HepG2 (cell line): ENCODE measurements around the gene SYT7. TPM values are rescaled to one million over a fixed set of nuclear protein-coding genes. Genes with fewer than 3 reads are reported as not detected.

Experiments
- ATAC-seq: fragments of 200-7000 bp; cut with Tn5 transposase; 3 replicates; pipeline ENCODE4 v1.9.1; 2020; ENCODE audit warnings: mild to moderate bottlenecking, moderate library complexity
- BruUV-seq: library from RNA; stranded (reverse); fragments of 400-500 nt; replicated peaks from 2 replicates; lab custom pipeline; 2021; lab: Mats Ljungman, UMichigan
- CTCF ChIA-PET: fragments of 300-600 bp; formaldehyde crosslinking; extraction: SDS; loops from one replicate; lab custom pipeline; 2021; ENCODE audit warnings: low total read pairs, inconsistent platforms, low intra/inter-chr PET ratio; lab: Yijun Ruan, JAX
- POLR2A ChIA-PET: fragments of 350-600 bp; sonication (Branson Sonifier 250); formaldehyde crosslinking; loops from one replicate; lab custom pipeline; 2020; ENCODE audit warnings: antibody characterized with exemption, inconsistent platforms; lab: Yijun Ruan, JAX
- DNase-seq: peaks from one replicate; pipeline ENCODE4 v3.0.0-alpha.2; 2015; ENCODE audit warnings: low spot score
- FAIRE-seq: peaks from 3 replicates; lab custom pipeline; 2011; peaks lifted over from hg19 to GRCh38; lab: Jason Lieb, UNC
- H2AFZ ChIP-seq: one replicate; pipeline ENCODE4 v1.6.1; 2011; ENCODE audit warnings: low read length, inconsistent platforms
- H3K27ac ChIP-seq: fragments of 300-600 bp; 3 replicates; pipeline ENCODE4 v1.8.0; 2011; ENCODE audit warnings: mixed run types, mild to moderate bottlenecking, mixed read lengths, low read length, inconsistent platforms; ENCODE audit not compliant: insufficient read depth; ENCODE audit errors: extremely low read length
- H3K27me3 ChIP-seq, 2 experiments: fragments of 200-600 bp in 1 of 2; 2 replicates in 1 of 2; 3 replicates in 1 of 2; pipeline versions ENCODE4 v1.6.0 to v1.8.0; 2011; ENCODE audit warnings: low read length in 2 of 2, mild to moderate bottlenecking in 2 of 2, moderate library complexity in 2 of 2, inconsistent platforms in 1 of 2; ENCODE audit not compliant: insufficient read depth in 2 of 2, control insufficient read depth in 1 of 2
- H3K36me3 ChIP-seq, 2 experiments: fragments of 200-600 bp in 1 of 2; replicated peaks in 1 of 2; 2 replicates in 1 of 2; 3 replicates in 1 of 2; pipeline versions ENCODE4 v1.5.1 to v1.8.0; 2011; ENCODE audit warnings: low read length in 2 of 2, inconsistent platforms in 1 of 2; ENCODE audit not compliant: insufficient read depth in 2 of 2, control insufficient read depth in 1 of 2
- H3K4me1 ChIP-seq: 2 replicates; pipeline ENCODE4 v1.5.1; 2012; ENCODE audit warnings: low read length, inconsistent platforms; ENCODE audit not compliant: insufficient read depth
- H3K4me2 ChIP-seq: 2 replicates; pipeline ENCODE4 v1.6.0; 2011; ENCODE audit warnings: low read depth, low read length, inconsistent platforms
- H3K4me3 ChIP-seq, 3 experiments: fragments of 200-600 bp in 1 of 3; sonication (generic), shearing (Covaris generic) in 1 of 3; replicated peaks in 1 of 3; 2 replicates each; pipeline ENCODE4 v1.5.1; 2011 to 2016; ENCODE audit warnings: low read length in 3 of 3, inconsistent platforms in 2 of 3, low read depth in 2 of 3, mild to moderate bottlenecking in 2 of 3, control low read depth in 1 of 3, mixed read lengths in 1 of 3; ENCODE audit not compliant: insufficient read depth in 1 of 3
- H3K79me2 ChIP-seq: one replicate; pipeline ENCODE4 v1.6.1; 2011; ENCODE audit warnings: low read length, inconsistent platforms; ENCODE audit not compliant: insufficient read depth
- H3K9ac ChIP-seq: 2 replicates; pipeline ENCODE4 v1.6.0; 2011; ENCODE audit warnings: mild to moderate bottlenecking, low read depth, low read length, inconsistent platforms; ENCODE audit not compliant: insufficient read depth
- H3K9me3 ChIP-seq: 2 replicates; pipeline ENCODE4 v1.5.1; 2012; ENCODE audit warnings: mild to moderate bottlenecking, low read length
- H4K20me1 ChIP-seq: 2 replicates; pipeline ENCODE4 v1.6.0; 2011; ENCODE audit warnings: inconsistent platforms, mild to moderate bottlenecking, low read length, moderate library complexity; ENCODE audit not compliant: insufficient read depth
- ERF ChIP-seq: IDR thresholded peaks from 2 replicates; pipeline ENCODE4 v1.6.1; 2018; ENCODE audit warnings: missing biosample characterization, missing genetic modification reagents
- KAT8 ChIP-seq: IDR thresholded peaks from 2 replicates; pipeline ENCODE4 v1.6.1; 2016; ENCODE audit warnings: missing genetic modification reagents, missing compliant biosample characterization
- NCOA2 ChIP-seq: sonication (generic); formaldehyde crosslinking; IDR thresholded peaks from 2 replicates; pipeline ENCODE4 v1.8.0; 2022; ENCODE audit warnings: inconsistent platforms
- NFYC ChIP-seq: IDR thresholded peaks from 2 replicates; pipeline ENCODE4 v1.6.1; 2016; ENCODE audit warnings: missing genetic modification reagents, missing compliant biosample characterization
- RBFOX2 ChIP-seq: fragments of 200-400 bp; formaldehyde crosslinking; IDR thresholded peaks from 2 replicates; pipeline ENCODE4 v1.6.1; 2017; ENCODE audit warnings: low read depth, mild to moderate bottlenecking, low read length
- RXRA ChIP-seq: sonication (generic); formaldehyde crosslinking; IDR thresholded peaks from 2 replicates; pipeline ENCODE4 v1.5.1; 2020; ENCODE audit warnings: missing genetic modification reagents
- SSRP1 ChIP-seq: IDR thresholded peaks from 2 replicates; pipeline ENCODE4 v1.6.1; 2016; ENCODE audit warnings: control low read depth
- ZFY ChIP-seq: sonication (generic); formaldehyde crosslinking; IDR thresholded peaks from 2 replicates; pipeline ENCODE4 v1.4.0; 2020; ENCODE audit warnings: missing genetic modification reagents
- ZNF160 ChIP-seq: sonication (generic); formaldehyde crosslinking; IDR thresholded peaks from 2 replicates; pipeline ENCODE4 v1.8.0; 2022; ENCODE audit warnings: mild to moderate bottlenecking, inconsistent platforms, missing genetic modification reagents
- ZNF660 ChIP-seq: sonication (generic); formaldehyde crosslinking; IDR thresholded peaks from 2 replicates; pipeline ENCODE4 v1.5.1; 2020; ENCODE audit warnings: mild to moderate bottlenecking, low read depth, missing genetic modification reagents, borderline replicate concordance
- ZNF790 ChIP-seq: sonication (generic); formaldehyde crosslinking; IDR thresholded peaks from 2 replicates; pipeline ENCODE4 v1.8.0; 2022; ENCODE audit warnings: missing genetic modification reagents, mild to moderate bottlenecking, borderline replicate concordance
- WGBS: methylation state at CpG from one replicate; pipeline ENCODE4 v1.1.6; 2017; ENCODE audit warnings: low lambda C conversion rate; 5-methylcytosine and 5-hydroxymethylcytosine counted together
- in situ Hi-C: cut with HindIII; loops from 2 replicates; pipeline ENCODE4 v1.10.0; 2017; ENCODE audit warnings: low pct_unique_long_range_greater_than_20kb; ENCODE audit not compliant: extremely low pct_ligation_motif_present
- intact Hi-C: fragments of 100-400 bp; cut with micrococcal nuclease; formaldehyde crosslinking; loops from one replicate; pipeline ENCODE4 v1.10.0; 2022; ENCODE audit not compliant: unreplicated experiment
- polyA plus RNA-seq, 8 experiments: library from polyadenylated mRNA; depleted of rRNA in 3 of 8; stranded (reverse) in 7 of 8; unstranded in 1 of 8; fragments of >200 nt; fragmentation: Illumina TruSeq in 4 of 8; extraction: Trizol in 4 of 8; gene quantifications; 2 replicates each; pipeline versions ENCODE4 v1.2.1 to v1.2.3, GENCODE V29; 2011 to 2016; ENCODE audit warnings: low read depth in 4 of 8, missing spikeins in 1 of 8, mixed read lengths in 1 of 8; ENCODE audit not compliant: insufficient read depth in 1 of 8
- total RNA-seq, 5 experiments: library from RNA; depleted of rRNA; stranded (reverse); fragments of >200 nt; fragmentation: Illumina TruSeq; extraction: Trizol; gene quantifications; 2 replicates each; pipeline ENCODE4 v1.2.3, GENCODE V29; 2016; ENCODE audit warnings: low read depth in 1 of 5
- TF ChIP-seq, protein P1 (sequence below): sonication (generic); formaldehyde crosslinking; IDR thresholded peaks from 2 replicates; pipeline ENCODE4 v1.5.0; 2020; ENCODE audit warnings: mild to moderate bottlenecking, missing genetic modification reagents
- TF ChIP-seq, protein P2 (sequence below): IDR thresholded peaks from 2 replicates; pipeline ENCODE4 v1.6.1; 2016; ENCODE audit warnings: missing compliant biosample characterization, missing genetic modification reagents, borderline replicate concordance
- TF ChIP-seq, protein P3 (sequence below): conservative IDR thresholded peaks from 2 replicates; pipeline ENCODE4 v1.6.1; 2018; ENCODE audit warnings: missing genetic modification reagents
- TF ChIP-seq, protein P4 (sequence below): sonication (generic); formaldehyde crosslinking; IDR thresholded peaks from 2 replicates; pipeline ENCODE4 v1.8.1; 2023; ENCODE audit warnings: mild to moderate bottlenecking, missing genetic modification reagents

The SYT7 gene
- total and polyA plus RNA-seq, 2 of the 13 experiments (the other 11 are each of a cell fraction or from before 2014, with no cell fraction given) = 1.4 to 4.4 TPM

DNA sequence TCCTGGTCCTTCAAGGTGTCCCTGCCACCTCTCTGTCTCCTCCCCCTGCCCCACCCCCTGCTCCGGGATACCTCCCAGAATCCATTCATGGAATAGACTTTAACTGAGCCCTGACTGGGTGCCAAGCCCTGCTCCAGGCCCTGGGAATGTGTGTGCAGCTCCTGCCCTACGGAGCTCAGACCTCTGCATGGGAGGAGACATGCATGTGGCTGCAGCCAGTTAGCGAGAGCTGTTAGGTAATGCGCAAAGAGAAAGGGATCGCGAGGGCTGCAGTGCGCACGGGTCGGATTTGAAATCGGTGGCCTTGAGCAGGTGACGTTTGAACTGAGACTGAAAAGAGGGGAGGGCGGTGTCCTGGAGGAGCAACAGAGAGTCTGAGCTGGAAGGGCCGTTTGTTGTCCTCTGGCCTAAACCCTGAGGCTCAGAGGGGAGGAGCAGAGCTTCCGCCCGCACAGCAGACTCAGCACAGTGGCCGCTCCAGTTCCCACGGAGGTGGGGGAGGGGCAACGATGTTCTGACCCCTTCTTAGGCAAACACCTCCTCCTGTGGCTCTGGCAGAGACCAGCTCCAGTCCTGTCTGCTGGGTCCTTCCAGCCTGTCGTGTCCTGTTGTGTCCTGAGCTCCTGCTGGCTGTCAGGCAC lies 92.1 kb downstream of the SYT7 start:
- Histone ChIP-seq H3K36me3 (no peaks in the 10 kb centered on the region), H3K4me1 (peaks cover 56% of the 10 kb centered on the region), H3K4me3 (peak overlapping the region; percentile 39 to 63 (median 46)), H3K79me2 (no peaks in the 10 kb centered on the region), H2AFZ (peak overlapping the region; percentile 35), H3K9me3 (no peaks in the 10 kb centered on the region), H4K20me1 (no peaks in the 10 kb centered on the region), H3K9ac (peak overlapping the region; percentile 36), H3K27ac (peak overlapping the region; percentile 81), H3K27me3 (peaks cover 0 to 26% of the 10 kb centered on the region in 2 experiments), H3K4me2 (peak overlapping the region; percentile 88)
- POLR2A ChIA-PET = interaction anchor here (0.7 to 1.4 kb wide), 10 partner anchors 10 to 178 kb away, joined by 3 to 7 read pairs (median 3); partner anchors contain the start of genes CPSF7, SDHAF2 and TMEM216
- peak; percentile 89 for DNase-seq
- intact Hi-C loops (no loop called here), in situ Hi-C loops (no loop called here)
- CTCF ChIA-PET = no interaction called here
- WGBS = 1% methylated on average over 12 of the region's 19 CpGs
- peak; percentile 93 for FAIRE-seq
- BruUV-seq = no TSS peak
- peak; percentile 85 for ATAC-seq
- TF ChIP-seq, protein P1, sequence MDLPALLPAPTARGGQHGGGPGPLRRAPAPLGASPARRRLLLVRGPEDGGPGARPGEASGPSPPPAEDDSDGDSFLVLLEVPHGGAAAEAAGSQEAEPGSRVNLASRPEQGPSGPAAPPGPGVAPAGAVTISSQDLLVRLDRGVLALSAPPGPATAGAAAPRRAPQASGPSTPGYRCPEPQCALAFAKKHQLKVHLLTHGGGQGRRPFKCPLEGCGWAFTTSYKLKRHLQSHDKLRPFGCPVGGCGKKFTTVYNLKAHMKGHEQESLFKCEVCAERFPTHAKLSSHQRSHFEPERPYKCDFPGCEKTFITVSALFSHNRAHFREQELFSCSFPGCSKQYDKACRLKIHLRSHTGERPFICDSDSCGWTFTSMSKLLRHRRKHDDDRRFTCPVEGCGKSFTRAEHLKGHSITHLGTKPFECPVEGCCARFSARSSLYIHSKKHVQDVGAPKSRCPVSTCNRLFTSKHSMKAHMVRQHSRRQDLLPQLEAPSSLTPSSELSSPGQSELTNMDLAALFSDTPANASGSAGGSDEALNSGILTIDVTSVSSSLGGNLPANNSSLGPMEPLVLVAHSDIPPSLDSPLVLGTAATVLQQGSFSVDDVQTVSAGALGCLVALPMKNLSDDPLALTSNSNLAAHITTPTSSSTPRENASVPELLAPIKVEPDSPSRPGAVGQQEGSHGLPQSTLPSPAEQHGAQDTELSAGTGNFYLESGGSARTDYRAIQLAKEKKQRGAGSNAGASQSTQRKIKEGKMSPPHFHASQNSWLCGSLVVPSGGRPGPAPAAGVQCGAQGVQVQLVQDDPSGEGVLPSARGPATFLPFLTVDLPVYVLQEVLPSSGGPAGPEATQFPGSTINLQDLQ (CRISPR knock-in tag) = 0 out of 2 replicates have a peak, but pooled peaks have one; percentile 67
- TF ChIP-seq SSRP1 (CRISPR knock-in tag) (0 out of 2 replicates have a peak, but pooled peaks have one; percentile 56), RXRA (CRISPR knock-in tag) (peak; percentile 56; the same call in 1 of the 2 replicates), NFYC (CRISPR knock-in tag) (0 out of 2 replicates have a peak, but pooled peaks have one; percentile 15), ZNF160 (CRISPR knock-in tag) (no peak), NCOA2 (CRISPR knock-in tag) (peak; percentile 60), KAT8 (peak; percentile 51; the same call in 1 of the 2 replicates), RBFOX2 (no peak), ZNF790 (CRISPR knock-in tag) (peak; percentile 33; the same call in 1 of the 2 replicates), ZFY (CRISPR knock-in tag) (peak; percentile 63), ERF (CRISPR knock-in tag) (no peak), ZNF660 (CRISPR knock-in tag) (no peak)
- TF ChIP-seq, protein P2, sequence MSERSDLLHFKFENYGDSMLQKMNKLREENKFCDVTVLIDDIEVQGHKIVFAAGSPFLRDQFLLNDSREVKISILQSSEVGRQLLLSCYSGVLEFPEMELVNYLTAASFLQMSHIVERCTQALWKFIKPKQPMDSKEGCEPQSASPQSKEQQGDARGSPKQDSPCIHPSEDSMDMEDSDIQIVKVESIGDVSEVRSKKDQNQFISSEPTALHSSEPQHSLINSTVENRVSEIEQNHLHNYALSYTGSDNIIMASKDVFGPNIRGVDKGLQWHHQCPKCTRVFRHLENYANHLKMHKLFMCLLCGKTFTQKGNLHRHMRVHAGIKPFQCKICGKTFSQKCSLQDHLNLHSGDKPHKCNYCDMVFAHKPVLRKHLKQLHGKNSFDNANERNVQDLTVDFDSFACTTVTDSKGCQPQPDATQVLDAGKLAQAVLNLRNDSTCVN (CRISPR knock-in tag) = peak; percentile 27; the same call in 1 of the 2 replicates
- TF ChIP-seq, protein P3, sequence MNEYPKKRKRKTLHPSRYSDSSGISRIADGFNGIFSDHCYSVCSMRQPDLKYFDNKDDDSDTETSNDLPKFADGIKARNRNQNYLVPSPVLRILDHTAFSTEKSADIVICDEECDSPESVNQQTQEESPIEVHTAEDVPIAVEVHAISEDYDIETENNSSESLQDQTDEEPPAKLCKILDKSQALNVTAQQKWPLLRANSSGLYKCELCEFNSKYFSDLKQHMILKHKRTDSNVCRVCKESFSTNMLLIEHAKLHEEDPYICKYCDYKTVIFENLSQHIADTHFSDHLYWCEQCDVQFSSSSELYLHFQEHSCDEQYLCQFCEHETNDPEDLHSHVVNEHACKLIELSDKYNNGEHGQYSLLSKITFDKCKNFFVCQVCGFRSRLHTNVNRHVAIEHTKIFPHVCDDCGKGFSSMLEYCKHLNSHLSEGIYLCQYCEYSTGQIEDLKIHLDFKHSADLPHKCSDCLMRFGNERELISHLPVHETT (CRISPR knock-in tag) = peak; percentile 24; the same call in 1 of the 2 replicates
- TF ChIP-seq, protein P4, sequence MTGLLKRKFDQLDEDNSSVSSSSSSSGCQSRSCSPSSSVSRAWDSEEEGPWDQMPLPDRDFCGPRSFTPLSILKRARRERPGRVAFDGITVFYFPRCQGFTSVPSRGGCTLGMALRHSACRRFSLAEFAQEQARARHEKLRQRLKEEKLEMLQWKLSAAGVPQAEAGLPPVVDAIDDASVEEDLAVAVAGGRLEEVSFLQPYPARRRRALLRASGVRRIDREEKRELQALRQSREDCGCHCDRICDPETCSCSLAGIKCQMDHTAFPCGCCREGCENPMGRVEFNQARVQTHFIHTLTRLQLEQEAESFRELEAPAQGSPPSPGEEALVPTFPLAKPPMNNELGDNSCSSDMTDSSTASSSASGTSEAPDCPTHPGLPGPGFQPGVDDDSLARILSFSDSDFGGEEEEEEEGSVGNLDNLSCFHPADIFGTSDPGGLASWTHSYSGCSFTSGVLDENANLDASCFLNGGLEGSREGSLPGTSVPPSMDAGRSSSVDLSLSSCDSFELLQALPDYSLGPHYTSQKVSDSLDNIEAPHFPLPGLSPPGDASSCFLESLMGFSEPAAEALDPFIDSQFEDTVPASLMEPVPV (CRISPR knock-in tag) = peak; percentile 75; the same call in 1 of the 2 replicates
